GM18867 (cell line): ENCODE measurements around the gene ATP1B1.

Source experiments
- ATAC-seq: cut with Tn5 transposase; IDR thresholded peaks from one replicate; pipeline ENCODE4 v1.9.1; 2021; ENCODE audit warnings: mild to moderate bottlenecking, moderate library complexity; ENCODE audit not compliant: unreplicated experiment

Gene ATP1B1

DNA sequence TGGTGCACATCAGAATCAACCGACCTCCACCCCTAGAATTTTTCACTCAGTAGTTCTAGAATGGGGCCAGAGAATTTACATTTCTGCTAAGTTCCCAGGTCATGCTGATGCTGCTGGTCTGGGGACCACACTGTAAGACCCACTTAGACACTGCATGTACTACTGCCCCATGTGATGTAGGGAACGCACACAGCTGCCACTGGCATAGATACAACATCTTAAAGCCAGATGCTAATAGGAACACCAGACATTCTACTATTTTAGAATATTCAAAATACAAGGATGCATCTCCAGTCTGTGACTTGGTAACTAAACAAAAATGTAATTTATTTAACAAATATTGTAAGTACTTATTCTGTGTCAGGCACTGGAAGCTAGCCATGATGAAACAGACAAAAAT is 14.1 kb upstream of the ATP1B1 start:
- ATAC-seq = no peak

DNA sequence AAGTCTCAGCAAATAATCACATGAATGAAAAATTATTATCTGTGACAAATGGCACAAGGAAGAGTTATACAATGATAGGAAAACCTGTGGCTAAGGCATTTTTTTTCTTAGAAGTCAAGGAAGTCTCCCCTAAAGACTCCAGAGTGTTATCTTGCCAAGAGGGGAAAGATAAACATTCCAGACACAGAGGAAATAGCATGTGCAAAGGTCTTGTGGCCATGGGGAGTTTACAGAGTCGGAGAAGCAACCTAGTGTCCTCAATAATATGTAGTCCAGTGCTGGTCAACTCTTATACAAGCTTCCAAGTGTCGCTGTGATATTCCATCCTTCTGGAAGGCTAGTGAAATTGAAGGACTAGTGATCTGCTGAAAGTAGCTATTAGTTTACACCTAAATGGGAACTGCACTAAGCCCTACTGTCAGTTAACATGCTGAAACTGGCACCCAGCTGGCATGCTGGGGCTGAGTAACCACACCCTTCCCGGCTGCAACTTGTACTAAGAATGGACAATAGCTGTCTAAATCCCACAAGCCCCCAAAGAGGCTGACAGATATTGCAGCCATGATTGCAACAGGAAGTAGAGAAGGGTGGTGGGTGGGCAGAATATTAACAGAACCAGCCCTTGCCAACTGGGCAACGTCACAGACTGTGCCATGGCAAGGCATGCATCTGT is 11.5 kb upstream of the ATP1B1 start:
- ATAC-seq = no peak

DNA sequence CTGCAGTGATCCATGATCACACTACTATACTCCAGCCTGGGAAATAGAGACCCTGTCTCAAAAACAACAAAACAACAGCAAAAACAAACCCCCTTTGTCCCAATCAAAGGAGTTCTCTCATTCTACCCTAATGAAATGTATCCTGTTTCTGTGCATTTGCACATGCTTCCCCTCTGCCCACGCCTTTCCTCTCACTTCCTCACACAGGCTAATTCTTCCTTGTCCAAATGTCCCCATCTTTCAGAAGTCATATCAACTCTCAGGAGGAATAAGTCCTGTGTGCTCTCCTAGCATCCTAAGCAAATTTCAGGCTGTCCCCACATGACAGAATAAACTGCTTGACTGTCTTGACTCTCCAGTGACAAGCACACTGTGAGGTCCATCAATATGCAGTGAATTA is 8.1 kb upstream of the ATP1B1 start:
- no peak for ATAC-seq

DNA sequence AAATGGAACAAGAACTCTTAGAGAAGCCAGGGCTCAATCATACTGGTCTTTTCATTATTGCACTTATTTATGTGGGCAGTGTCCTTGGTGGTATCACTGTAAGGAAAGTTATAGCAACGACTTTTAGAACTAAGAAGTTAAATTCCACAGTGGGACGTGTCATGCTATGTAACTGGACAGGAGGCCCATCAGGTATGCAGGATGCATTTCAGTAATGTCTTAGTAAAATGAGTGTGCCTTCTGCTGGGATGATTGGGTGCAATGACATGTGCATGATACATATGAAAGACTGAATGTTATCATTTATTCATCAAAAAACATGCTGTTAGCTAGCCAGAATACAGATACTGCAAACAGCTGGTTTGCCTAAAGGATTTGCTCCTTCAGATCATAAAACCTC is 6.9 kb upstream of the ATP1B1 start:
- ATAC-seq = no peak

DNA sequence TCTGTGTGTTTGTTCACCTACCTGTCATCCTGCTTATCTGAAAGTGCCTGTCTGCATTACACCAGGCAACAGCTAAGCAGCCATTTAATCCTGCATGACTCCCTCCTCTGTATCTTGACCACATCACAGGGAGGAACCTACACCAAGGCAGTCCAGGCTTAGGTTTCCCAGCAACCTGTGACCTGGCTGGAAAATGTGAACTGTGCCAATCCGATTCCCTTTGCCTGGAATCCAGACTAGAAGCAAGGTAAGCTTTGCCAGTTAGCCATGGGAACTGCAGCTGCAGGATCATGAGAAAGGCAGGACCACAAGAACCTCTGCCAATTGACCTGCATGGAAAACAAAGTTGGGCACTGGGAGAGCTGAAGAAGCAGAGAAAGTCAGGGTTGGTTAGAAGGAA is 6.3 kb upstream of the ATP1B1 start:
- ATAC-seq = no peak

DNA sequence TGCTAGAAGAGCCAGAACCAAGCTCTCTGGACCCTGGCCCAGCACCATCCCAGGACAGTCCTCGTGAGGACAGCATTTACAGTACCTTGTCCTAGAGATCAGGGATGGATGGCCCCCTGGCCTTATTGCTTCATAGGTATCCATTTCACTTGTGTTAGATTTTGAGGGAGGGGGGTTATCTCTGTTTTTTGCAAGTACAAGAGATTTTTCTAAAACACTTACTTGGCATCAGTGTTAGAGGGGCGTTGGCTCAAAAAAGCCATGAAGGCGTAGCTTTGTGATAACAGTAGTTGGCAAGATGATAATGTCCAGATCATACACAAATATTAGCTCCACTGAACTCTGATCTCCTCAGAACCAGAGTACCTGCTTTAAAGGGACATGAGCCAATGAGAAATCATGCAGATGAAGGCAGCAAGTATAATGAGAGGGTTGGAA is 5.8 kb upstream of the ATP1B1 start:
- no peak for ATAC-seq

DNA sequence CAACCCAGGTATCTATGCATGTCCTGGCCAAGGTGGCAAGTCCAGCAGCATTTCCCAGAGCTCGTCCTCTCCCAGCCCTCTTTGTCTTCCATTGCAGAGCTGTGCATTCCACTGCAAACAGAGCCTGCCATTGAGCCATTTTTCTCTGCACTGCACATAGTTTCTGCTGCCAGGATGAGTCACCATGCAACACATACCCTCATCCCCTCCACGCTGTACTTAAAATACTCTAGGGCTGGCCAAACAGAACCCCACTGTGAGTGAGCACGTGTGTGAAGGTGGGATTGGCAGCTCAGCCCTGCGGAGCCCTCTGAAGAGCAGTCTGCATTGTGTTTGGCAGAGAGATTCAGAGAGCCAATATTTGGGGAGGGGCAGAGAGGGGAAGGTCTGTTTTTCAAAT is 3.9 kb upstream of the ATP1B1 start:
- ATAC-seq = no peak

DNA sequence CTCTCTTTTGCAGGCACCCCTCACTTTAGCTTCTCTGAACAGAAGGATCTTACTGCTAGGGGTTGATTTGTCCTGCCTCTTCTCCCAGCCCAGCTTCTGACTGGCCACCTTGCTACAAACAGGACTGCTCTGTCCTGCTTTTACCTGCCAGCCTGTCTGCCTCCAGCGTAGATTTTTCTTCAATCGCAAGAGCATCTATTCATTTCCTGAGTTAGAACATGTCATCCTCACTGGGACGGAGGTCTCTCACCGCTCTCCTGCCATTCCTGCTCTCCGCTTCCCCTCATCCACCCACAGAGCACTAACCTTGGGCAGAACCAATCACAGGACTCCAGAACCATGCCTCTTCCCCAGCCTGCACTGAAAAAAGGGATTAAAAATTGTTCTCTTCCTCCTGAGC is 3.5 kb upstream of the ATP1B1 start:
- no peak for ATAC-seq

DNA sequence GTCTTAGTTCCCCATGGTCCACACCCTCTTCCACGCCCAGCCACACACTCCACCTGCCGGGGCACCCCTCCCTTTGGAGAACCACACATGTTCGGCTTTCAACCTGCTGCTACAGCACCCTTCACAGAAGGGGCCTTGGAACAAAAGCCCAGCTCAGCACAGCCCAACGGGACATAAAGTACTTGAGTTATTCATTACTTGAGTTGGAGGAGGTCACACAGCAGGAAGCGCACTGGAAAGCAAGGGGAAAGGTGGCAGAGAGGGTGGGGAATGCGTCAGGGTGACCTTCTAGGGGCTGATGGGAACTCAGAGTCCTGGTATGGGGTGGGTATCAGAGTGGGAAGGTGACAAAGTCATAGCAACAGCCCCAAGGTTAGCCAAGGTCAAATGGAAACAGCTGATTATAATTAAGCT is 3.0 kb upstream of the ATP1B1 start:
- no peak for ATAC-seq

DNA sequence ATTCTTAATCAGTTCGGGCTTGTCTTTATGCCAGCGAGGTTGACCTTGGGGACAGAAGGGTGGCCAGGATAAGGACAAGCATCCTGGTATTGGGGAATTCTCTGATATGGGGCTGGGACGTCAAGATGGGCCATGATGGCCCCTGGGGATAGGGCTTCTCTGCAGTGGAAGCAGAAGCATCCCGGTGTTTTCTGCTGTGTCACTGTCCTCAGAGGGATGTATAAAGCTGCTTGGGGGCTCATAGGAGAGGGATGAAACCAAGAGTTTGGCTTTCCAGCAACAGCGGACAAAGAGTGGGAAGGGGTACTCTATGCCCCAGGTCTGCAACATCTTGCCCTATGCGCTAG is 1.4 kb upstream of the ATP1B1 start:
- no peak for ATAC-seq

DNA sequence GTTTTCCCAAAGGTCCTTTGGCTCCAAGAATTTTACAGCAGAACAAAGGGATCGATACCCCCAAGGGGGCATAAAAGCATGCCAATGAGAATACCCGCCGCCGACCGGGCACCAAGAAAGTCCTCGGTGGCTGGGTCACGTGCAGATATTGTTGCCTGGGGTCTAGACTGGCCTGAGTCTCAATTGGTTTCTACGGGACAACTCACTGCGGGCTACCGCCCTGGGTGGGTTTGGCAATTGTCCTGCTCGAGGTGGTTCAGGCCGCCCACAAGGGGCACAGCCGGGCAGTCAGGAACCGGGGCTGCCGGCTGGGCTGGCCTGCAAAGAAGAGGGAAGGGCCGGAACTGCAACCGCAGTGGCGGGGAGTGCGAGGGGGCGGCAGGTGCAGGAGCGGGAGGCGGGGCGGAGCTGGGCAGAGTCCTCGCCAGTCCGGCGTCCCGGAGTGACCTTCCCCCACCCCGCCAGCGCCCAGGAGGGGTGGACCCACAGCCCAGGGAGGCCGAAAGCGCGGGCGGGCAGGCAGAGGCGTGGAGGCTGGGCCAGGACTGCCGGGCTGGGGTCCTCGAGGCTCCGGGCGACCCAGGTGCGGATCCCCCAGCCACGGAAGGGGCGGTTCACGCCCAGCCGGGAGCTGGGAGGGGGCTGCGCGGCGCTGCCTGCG is 926 bp upstream of the ATP1B1 start:
- peak; percentile 37 for ATAC-seq

DNA sequence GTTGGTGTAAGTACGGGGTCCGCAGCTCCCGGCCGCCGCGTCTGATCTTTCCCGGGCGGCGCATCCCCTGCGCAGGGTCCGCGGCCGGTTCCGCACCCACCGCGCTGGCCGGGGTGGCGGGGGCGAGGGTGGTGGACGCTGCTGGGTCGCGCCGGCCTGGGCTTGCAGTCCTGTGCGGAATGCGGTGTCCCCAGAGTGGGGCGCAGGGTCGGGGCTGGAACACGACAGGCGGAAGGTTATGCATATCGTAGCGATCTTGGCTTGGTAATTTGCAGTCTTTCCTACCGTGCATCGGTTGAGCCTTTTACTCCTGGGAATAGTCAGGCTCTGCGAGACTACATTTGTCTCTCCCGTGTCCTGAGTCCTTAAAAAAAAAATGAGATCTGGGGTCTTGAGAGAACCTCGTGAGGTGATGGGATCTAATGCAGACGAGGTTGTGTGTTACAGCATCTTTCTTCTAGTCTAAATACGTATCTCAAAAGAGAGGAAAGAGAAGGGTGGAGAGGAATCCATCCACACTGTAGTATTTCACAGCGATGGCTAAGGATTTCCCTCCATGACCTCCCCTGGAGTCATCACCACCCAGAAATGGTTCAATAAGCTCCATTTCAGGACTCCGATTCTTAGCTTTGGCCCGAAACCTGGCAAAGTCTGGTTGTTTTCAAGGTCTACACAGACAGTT is 572 bp downstream of the ATP1B1 start:
- ATAC-seq = no peak

DNA sequence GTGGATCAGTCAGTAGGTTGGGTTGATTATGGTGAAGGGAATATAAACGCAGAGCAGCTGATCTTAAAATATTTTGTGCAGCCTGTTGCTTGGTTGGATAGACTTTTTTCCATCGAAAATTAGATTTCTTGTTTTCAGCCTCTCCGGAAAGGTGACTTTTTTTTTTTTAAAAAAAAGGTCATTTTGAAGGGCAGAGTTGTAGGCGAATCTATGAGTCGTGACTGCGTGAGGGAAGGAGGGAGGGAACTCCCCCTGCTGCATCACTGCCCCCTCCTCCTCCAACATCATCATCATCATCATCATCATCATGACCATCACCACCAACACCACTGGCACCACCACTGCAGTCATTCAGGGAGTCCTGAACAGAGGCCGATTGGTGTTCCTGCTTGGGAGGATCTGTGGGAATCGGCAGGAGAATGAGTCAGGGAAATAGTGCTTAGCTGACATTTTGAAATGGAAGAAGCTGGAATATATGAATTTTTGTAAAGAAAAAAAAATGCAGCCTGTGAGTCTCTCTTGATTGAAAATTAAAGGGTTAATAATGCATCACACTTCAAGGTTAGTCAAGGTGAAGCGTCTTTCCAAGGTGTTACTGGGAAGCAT is 1.2 kb downstream of the ATP1B1 start:
- no peak for ATAC-seq

DNA sequence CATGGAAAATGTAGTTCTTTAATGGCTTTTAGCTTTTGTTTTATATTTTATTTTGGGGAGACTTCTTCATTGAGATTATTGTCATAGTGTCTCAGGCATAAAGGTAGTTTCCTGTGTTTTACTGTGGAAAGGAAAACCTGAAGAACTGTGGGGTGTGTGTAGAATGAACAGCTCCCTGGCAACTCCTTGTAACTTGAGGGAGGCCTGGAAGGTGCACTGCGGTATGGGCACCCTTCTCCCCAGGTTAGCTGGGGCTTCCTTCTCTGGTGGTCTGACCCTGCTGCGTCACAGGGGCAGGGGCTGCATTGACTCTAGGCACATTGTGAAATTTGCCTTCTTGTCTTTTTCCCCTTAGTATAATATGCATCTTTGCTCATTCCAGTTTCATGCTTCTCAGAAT is 1.7 kb downstream of the ATP1B1 start:
- ATAC-seq = no peak

DNA sequence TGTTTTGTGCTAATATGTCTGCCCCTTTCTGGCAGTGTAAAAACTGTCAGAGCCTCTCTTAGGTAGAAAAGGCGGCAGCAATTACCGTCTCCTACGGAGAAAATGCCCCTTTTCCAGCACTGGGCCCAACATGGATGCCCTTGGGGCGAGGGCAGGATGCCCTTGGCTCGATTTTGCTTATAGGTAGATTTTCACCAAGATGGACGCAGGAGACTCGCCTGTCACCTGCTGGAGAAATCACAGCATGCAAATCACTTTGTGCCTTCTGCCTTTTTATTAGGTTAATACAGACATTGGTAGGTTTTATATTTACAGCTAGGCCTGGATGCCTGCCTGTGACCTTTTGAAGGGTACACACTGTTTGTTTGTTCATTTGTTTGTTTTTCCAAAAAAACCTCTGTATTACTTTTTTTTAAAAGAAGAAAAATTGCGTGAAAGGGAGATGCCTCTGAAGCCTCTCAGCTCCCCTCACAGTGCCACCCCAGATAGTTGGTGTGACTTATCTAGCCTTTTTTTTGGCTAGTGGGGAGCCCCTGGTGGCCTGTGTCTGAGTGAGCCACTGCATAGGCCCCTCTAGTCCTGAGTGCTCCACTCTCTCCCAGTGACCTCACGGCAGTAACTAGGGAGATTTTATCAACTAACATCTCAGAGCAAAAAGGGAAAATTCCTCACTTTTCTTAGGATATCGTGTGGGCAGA is 2.5 kb downstream of the ATP1B1 start:
- no peak for ATAC-seq

DNA sequence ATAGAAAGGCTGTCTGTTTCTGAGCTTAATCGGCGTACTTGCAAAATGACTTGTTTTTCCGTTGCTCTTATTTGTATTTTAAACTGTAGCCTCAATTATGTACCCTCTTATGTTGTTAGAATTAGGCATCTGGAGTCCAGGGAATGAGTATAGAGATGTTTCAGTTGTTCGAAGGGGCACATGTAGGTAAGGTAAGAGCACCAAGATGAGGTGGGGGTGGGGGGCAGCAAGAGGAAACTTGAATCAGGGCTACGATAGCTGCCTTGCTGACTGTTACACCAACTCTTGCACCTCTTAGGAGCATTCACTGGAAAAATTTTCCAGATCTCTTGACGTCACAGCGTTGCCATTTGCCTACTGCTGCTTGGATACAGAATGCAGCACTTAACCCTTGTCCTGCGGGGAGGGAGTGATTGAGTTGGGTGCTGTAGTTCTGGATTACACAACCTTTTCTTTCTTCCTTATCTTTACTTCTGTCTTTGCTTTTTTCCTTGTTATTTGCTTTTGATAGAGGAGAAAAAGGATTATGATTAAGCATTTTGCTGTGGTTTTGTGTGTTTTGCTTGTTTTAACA is 3.2 kb downstream of the ATP1B1 start:
- no peak for ATAC-seq

DNA sequence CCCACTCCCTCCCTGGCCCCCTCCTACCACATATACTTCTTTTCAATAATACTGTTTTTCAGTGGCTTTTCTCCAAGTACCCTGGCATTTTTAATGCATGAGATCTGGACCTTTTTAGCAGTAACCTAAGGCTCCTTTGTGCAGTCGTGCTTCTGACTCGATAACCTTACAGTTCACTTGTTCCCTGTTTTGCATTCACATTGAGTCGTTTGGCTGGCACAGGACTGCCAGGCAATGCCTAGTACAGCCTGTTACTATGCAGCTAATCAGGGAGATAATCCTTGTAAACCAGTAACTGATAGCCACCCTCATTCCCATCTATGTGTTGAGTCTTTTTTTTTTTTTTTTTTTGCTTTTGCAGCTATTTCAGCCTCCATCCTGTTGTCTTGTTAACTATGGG is 3.7 kb downstream of the ATP1B1 start:
- ATAC-seq = no peak

DNA sequence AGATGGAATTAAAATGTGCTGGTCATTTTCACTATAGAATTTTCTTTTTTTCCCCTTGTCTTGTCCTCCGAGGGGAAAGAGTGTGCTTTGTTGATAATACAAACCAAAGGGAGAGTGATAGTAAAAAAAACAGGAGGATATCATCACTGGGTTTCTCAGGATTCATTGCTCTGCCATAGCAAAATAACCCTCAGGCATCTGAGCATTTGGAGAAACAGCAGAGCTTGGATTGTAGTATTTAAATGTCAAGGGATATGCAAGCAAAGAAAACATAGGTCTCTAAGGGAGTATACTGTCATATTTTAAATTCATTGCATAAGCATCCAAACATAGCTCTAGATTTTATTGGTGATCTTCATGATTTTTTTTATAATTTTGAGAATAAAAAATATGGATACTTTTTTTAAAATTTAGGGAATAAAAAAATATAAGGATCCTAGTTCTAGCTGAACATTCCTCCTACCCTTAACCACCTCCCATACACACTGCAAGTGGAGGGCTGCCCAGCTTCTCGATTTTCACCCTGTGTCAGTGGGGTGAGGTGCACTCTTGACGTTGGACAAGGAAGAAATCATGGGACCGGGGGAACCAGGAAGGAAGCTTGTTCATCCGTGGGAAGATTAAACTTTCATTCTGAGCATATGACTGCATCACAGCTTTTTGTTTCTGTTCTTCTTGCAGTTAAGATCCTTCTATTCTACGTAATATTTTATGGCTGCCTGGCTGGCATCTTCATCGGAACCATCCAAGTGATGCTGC is 4.4 kb downstream of the ATP1B1 start:
- no peak for ATAC-seq

DNA sequence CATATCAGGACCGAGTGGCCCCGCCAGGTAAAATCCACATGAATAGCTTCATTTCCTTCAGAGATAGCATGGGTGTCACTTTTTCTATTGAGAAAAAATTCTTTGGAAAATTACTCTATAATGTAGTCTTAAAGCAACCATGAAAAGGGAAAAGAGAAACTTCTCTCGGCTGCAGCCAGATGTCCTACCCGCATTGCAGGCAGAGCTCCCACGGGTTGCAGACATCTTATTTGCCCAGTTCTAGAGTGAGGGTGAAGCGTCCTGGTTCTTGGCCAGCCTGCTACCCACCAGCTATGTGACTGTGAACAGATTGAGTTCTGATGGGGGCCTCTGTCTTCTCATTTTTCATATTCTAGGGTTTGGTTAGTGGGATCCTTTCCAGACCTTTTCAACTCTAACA is 5.0 kb downstream of the ATP1B1 start:
- ATAC-seq = no peak

DNA sequence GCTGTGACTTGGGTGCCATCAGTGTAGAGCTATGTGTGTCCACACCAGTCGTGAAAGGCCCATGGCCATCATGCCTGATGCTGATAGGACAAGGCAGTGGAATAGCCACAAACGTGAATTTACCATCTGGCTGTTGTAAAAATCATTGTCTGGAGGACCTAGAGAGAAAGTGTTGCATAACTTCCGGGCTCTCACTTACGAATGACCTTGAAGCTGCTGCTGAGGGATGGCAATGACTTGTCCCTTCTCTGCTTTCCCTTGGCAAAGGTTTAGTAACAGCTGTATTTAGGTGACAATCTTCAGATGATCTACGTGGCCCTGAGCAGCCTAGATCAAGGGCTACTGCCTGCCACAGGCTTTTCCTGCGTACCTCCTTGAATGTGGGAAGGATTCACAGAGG is 5.8 kb downstream of the ATP1B1 start:
- no peak for ATAC-seq
